Limb (tissue), 2 donors: ENCODE data around the gene KPNA6.
"Not testable (repeated sequence)": the region's sequence is repeated elsewhere in the genome, so short reads cannot be mapped to it uniquely, and the experiment has no call there.

Experiments used
- DNase-seq, 2 donors: peaks; one replicate each; pipeline ENCODE4 v3.0.0-alpha.2; 2016; ENCODE audit errors: extremely low spot score in 2 of 2

KPNA6 gene

DNA sequence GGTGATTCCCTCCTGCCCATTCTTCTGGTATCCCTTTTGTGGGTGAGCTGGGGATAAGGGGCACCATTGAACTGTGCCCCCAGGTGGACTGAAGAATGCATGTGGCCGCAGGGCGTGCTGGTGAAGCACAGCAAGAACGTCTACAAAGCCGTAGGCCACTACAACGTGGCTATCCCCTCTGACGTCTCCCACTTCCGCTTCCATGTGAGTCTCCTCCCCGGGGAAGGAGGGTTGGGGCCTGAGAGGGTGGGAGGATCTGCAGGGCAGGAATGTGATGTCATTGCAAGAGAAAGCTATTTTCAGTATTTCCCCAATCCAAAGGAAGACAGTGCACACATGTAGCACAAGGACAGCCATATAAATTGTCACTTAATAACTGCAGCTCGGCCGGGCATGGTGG, 7.5 kb upstream of the KPNA6 start:
- DNase-seq: no peak

DNA sequence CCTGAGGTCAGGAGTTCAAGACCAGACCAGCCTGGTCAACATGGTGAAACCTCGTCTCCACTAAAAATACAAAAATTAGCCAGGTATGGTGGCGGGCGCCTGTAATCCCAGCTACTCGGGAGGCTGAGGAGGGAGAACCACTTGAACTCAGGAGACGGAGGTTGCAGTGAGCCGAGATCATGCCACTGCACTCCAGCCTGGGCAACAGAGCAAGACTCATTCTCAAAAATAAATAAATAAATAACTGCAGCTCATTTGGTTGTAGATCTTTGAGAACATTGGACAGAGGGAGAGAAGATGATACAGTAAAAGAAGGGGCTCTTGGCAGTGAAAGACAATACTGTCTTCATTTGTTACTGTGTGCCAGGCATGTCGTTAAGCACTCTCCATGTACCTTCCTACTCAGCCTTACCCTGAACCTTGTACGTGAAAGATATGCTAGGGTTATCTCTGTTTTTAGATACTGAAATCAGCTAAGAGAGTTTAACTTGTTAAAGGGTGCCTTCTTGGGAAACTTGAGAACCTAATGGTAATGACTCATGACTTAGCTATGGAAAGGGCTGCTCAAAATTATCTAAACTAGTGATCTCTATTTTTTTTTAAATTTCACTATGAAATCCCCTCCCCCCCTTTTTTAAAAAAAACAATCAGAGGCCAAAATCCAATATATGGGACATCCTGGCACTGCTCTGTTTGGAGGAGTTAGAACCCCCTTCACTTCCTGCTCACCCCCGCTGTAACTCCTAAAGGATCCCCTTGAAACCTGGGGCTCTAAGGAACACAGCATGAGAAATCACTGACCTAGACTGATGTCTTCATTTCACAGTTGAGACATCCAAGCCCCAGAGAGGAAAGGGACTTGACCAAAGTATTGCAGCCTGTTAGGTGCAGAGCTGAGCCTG, 6.8 kb upstream of the KPNA6 start:
- no peak for DNase-seq

GRCh38 chr1:32104127-32104526, 3.7 kb upstream of the KPNA6 start:
- DNase-seq: no peak

DNA sequence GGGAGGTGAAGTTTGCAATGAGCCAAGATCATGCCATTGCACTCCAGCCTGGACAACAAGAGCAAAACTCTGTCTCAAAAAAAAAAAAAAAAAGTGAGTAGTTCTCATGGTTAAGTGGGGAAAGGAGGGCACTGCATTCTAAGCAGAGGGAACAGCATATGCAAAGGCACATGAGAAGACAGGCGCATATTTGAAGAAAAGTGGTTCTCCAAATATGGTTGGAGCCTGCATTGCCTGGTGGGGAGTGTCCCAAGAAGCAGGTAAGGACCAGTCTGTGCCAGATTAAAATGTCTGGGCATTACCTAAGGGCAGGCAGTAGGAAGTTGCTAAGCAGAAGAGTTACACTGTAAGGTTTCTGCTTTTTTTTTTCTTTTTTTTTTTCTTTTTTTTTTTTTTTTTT, 2.5 kb upstream of the KPNA6 start:
- DNase-seq: no peak

DNA sequence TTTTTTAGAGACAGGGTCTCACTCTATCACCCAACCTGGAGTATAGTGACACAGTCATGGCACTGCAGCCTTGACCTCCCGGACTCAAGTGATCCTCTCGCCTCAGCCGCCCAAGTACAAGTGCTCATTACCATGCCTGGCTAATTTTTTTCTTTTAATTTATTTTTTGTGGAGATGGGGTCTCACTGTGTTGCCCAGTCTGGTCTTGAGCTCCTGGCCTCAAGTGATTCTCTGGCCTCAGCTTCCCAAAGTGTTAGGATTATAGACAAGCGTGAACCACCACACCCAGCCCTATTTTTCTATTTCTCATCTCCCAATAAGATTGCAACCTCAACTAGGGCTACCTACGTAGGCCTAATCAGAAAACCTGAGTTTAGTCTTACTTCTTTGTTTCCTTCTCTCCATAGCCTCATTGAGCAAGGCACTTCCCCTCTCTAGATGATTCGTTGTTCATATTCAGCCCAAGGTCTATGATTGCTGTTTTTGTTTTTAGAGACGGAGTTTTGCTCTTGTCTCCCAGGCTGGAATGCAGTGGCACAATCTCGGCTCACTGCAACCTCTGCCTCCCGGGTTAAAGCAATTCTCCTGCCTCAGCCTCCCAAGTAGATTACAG, 1.1 kb upstream of the KPNA6 start:
- DNase-seq: no peak

DNA sequence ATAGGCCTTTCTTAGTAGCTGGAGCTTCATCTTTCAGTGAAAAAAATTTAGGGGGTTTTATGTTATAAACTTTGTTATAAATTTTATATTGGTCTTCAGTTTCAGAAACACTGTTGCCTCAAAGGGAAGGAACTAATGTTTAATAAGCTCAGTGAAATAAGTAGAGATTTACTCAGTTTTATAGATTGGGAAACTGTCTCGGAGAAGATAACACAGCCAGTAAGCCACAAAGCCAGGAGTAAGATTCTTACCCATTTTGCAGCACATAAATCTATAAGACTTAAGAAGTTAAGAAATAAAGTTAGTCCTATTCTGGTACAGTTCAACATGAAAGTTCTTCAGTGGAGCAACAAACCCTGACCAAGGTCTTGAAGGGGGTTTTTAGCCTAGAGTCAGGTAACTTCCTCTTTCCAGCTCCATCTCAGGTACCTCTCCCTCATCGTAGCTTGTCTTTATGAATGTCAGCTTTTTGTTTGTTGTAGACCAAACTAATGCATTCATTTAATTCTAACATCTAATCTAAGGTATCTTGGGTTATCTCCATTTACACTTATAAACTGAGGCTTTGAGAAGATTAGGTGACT, 3.3 kb downstream of the KPNA6 start:
- no peak for DNase-seq

DNA sequence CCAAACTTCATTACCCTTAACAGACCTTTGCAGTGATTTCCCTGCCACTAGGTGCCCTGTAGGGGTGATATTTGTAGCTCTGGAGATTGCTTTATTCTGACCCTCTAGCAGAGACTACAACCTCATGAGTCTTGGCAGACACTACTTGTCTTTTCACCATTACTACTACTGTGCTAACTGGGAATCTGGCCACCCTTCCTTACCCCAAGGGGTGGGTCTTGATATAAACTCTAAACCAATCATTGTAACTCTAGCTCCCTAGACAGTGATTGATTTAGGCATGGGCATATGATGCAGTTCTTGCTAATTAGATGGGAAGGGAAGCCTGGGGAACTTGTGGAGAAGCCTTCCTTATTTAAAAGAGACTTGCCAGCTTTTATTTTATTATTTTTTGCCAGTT, 3.9 kb downstream of the KPNA6 start:
- no peak for DNase-seq

GRCh38 chr1:32112806-32113375, 5.0 kb downstream of the KPNA6 start:
- no peak for DNase-seq

GRCh38 chr1:32113436-32113835, 5.6 kb downstream of the KPNA6 start:
- DNase-seq: not testable (repeated sequence)

- DNase-seq: no peak
These were observed 6.6 kb downstream of the KPNA6 start for GRCh38 chr1:32114420-32114819.

DNA sequence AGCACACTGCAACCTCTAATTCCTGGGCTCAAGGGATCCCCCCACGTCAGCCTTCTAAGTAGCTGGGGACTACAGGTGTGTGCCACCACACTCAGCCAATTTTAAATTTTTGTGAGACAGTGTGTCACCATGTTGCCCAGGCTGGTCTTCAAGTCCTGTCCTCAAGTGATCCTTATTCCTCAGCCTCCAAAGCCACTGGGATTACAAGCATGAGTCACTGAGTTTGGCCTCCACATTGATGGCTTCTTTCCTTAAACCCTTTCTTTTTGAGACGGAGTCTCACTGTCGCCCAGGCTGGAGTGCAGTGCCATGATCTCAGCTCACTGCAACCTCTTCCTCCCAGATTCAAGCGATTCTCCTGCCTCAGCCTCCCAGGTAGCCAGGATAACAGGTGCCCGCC, 7.6 kb downstream of the KPNA6 start:
- no peak for DNase-seq

DNA sequence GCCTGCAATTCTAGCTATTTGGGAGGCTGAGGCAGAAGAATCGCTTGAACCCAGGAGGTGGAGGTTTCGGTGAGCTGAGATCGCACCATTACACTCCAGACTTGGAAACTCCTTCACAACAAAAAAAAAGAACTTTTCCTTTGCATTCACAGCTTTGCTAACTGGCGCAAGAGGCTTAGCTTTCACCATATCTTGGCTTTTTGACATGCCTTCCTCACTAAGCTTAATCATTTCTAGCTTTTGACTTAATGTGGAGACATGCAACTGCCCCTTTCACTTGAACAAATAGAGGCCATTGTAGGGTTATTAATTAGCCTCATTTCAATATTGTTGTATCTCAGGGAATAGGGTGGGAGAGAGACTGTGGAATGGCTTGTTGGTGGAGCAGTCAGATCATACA, 8.7 kb downstream of the KPNA6 start:
- DNase-seq: no peak

DNA sequence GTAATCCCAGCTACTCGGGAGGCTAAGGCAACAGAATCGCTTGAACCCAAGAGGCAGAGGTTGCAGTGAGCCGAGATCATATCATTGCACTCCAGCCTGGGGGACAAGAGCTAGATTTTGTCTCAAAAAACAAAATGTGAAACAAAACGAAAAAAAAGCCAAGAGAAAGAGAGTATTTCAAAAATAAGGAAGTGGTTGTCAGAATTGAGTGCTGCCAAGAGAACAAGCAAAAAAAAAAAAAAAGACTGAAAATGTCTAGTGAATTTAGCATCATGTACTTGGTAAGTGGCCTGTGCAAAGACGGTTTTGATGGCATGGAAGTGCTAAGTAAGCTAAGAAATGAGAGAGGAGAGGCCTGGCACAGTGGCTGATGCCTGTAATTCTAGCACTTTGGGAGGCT, 14.3 kb downstream of the KPNA6 start:
- no peak for DNase-seq

GRCh38 chr1:32123361-32123760, 15.5 kb downstream of the KPNA6 start:
- not testable (repeated sequence) for DNase-seq

- DNase-seq: no peak
These were observed 17.5 kb downstream of the KPNA6 start for GRCh38 chr1:32125313-32125712.

DNA sequence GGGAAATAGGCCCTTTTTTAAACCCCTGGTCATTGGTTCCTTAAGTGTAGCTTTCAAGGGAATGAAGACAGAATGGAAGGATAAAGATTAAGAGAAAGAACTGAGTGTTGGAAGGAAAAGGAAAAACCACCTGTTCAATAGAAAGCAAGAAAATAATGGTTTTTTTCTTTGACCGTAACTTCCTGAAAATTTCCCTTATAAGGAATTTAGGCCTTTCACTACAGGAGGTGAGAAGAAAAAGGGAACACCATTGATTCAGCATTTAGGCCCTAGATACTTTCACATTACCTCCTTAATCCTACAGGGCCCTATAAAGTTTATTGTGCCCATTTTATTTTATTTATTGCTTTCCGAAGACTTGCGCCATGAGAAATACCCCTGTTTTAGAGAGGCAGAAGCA, 18.9 kb downstream of the KPNA6 start:
- DNase-seq: no peak

- no peak for DNase-seq
These were observed 19.7 kb downstream of the KPNA6 start for GRCh38 chr1:32127409-32128198.

- no peak for DNase-seq
These were observed 20.6 kb downstream of the KPNA6 start for GRCh38 chr1:32128479-32128878.

DNA sequence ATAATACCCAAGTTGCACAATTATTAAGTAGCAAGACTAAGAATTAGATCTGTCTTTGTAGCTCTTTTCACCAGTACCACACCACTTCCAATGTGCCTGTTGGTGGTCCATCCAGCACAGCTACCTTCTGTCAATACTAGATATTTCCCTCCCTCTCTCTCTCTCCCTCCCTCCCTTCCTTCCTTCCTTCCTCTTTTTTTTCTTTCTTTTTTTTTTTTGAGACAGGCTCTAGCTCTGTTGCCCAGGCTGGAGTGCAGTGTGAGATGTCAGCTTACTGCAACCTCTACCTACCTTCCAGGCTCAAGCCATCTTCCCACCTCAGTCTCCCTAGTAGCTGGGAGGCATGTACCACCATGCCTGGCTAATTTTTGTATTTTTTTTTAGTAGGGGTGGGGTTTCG, 21.1 kb downstream of the KPNA6 start:
- no peak for DNase-seq

DNA sequence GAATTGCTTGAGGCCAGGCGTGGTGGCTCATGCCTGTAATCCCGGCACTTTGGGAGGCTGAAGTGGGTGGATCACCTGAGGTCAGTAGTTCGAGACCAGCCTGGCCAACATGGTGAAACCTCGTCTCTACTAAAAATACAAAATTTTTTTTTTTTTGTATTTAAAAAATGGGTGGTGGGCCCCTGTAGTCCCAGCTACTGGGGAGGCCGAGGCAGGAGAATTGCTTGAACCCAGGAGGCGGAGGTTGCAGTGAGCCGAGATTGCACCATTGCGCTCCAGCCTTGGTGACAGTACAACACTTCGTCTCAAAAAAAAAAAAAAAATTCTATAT, 26.1 kb downstream of the KPNA6 start:
- DNase-seq: not testable (repeated sequence)

GRCh38 chr1:32137111-32137510, 29.3 kb downstream of the KPNA6 start:
- DNase-seq: no peak

DNA sequence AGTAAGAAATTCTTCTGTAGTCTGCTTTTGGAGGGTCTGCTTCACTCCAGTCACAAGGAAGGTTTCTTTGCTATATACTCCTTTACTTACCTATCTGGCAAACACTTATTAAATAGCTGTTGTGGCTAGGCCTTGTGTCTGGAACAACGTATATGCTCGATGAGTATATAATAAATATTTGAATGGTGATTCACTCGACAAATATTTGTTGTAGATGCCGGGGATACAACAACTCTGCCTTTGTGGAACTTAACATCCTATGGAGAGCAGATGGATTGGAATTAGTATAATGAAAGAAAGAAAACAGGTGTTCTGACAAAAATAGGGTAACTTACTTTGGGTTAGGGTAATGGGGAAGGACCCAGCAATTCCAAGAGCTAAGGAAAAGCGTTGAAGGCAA, 31.1 kb downstream of the KPNA6 start:
- no peak for DNase-seq
